Measurements from ENCODE around the gene UMODL1.

Gene UMODL1

GRCh38 chr21:42120903-42121535 lies 49.9 kb downstream of the UMODL1 start:
- Mint-ChIP-seq H3K9me3 (no peaks in the 10 kb centered on the region), H3K4me1 (peaks cover 11% of the 10 kb centered on the region), H3K36me3 (ENCODE audit: insufficient read depth) (no peaks in the 10 kb centered on the region), H3K27me3 (peaks cover 71% of the 10 kb centered on the region), H3K4me3 (no peak overlapping the region), H3K27ac (ENCODE audit: low read depth) (no peak overlapping the region)
- ATAC-seq (replicated peaks; ENCODE audit: extremely low read depth, poor library complexity, severe bottlenecking) (no peak), DNase-seq (ENCODE audit: low spot score in 2 of 2) (no peak)

GRCh38 chr21:42121794-42122193 lies 50.7 kb downstream of the UMODL1 start:
- no peak for DNase-seq (ENCODE audit: low spot score in 2 of 2)
- Mint-ChIP-seq H3K4me1 (peaks cover 11% of the 10 kb centered on the region), H3K9me3 (no peaks in the 10 kb centered on the region), H3K36me3 (ENCODE audit: insufficient read depth) (no peaks in the 10 kb centered on the region), H3K27ac (ENCODE audit: low read depth) (no peak overlapping the region), H3K4me3 (no peak overlapping the region), H3K27me3 (peaks cover 65% of the 10 kb centered on the region)
- ATAC-seq (replicated peaks; ENCODE audit: extremely low read depth, poor library complexity, severe bottlenecking) = no peak

- H3K4me3 Mint-ChIP-seq = no peak overlapping the region
- peaks cover 7% of the 10 kb centered on the region for H3K4me1 Mint-ChIP-seq
- peaks cover 59% of the 10 kb centered on the region for H3K27me3 Mint-ChIP-seq
- no peak overlapping the region for H3K27ac Mint-ChIP-seq (ENCODE audit: low read depth)
- no peak for ATAC-seq (replicated peaks; ENCODE audit: extremely low read depth, poor library complexity, severe bottlenecking)
- no peaks in the 10 kb centered on the region for H3K36me3 Mint-ChIP-seq (ENCODE audit: insufficient read depth)
- DNase-seq (ENCODE audit: low spot score in 2 of 2) = no peak
- no peaks in the 10 kb centered on the region for H3K9me3 Mint-ChIP-seq
These were observed 51.3 kb downstream of the UMODL1 start for GRCh38 chr21:42122398-42122797.

DNA sequence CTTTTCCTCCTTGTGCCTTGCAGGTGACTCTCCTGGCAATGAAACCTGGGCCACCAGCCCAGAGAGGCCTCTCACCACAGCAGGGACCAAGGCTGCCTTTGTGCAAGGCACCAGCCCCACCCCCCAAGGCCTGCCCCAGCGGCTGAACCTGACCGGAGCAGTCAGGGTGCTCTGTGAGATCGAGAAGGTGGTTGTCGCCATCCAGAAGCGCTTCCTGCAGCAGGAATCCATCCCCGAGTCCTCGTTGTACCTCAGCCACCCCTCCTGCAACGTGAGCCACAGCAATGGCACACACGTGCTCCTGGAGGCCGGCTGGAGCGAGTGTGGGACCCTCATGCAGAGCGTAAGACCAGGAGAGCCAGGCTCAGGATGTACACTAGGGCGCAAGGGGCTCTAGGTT lies 51.7 kb downstream of the UMODL1 start:
- Mint-ChIP-seq H3K4me1 (peaks cover 3% of the 10 kb centered on the region), H3K4me3 (no peak overlapping the region), H3K27ac (ENCODE audit: low read depth) (no peak overlapping the region), H3K27me3 (peaks cover 55% of the 10 kb centered on the region), H3K9me3 (no peaks in the 10 kb centered on the region), H3K36me3 (ENCODE audit: insufficient read depth) (no peaks in the 10 kb centered on the region)
- no peak for ATAC-seq (replicated peaks; ENCODE audit: extremely low read depth, poor library complexity, severe bottlenecking)
- DNase-seq (ENCODE audit: low spot score in 2 of 2) = no peak

DNA sequence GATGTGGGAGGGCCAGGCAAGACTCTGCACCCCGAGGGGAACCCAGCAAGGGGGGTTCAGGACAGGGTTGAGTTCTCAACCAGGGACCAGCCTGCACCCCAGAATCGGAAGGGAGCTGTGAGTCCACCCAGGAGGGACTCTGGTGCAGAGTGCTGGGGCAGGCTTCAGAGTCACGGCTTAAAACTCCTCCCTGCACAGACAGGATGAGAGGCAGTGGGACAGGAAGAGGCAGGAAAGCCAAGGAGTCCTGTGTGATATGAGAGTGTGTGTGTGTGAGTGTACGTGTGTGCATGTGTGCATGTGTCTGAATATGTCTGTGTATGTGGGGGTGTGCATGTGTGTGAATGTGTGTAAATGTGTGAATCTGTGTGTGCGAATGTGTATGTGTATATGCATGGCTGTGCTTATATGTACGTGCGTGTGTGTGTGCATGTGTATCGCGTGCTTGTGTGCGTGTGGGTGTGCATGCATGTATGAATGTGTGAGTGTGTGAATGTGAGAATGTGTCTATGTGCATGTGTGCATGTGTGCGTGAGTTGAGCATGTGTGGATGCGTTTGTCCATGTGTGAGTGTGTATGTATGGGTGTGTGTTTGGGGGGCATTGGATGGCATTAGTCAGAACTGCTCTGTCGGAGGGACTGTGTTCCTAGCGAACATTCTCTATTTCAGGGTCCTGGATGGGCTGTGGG lies 52.2 kb downstream of the UMODL1 start:
- no peaks in the 10 kb centered on the region for H3K4me1 Mint-ChIP-seq
- ATAC-seq (replicated peaks; ENCODE audit: extremely low read depth, poor library complexity, severe bottlenecking) (no peak), DNase-seq (ENCODE audit: low spot score in 2 of 2) (no peak)
- peaks cover 50% of the 10 kb centered on the region for H3K27me3 Mint-ChIP-seq
- no peak overlapping the region for H3K27ac Mint-ChIP-seq (ENCODE audit: low read depth)
- no peaks in the 10 kb centered on the region for H3K36me3 Mint-ChIP-seq (ENCODE audit: insufficient read depth)
- H3K9me3 Mint-ChIP-seq = no peaks in the 10 kb centered on the region
- H3K4me3 Mint-ChIP-seq = no peak overlapping the region

DNA sequence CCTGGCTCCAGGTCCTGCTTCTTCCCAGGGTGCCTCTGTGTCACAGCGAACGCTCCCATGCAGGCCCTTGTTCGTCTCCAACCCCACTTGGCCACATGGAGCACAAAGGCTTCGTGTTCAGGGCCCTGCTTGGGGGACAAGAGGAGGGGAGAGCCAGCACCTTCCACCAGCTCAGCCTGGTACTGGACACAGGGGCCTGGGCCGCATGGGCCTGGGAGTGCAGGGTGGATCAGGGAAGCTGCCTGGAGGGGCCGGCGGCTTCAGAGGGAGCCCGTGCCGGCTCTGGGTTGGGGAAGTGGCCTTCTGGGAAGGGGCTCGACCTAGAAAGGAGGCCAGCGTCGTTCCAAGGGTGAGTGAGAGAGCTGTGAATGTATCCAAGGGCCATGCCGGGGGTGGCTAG lies 53.0 kb downstream of the UMODL1 start:
- peaks cover 45% of the 10 kb centered on the region for H3K27me3 Mint-ChIP-seq
- no peak overlapping the region for H3K27ac Mint-ChIP-seq (ENCODE audit: low read depth)
- no peaks in the 10 kb centered on the region for H3K36me3 Mint-ChIP-seq (ENCODE audit: insufficient read depth)
- H3K4me3 Mint-ChIP-seq = no peak overlapping the region
- no peaks in the 10 kb centered on the region for H3K4me1 Mint-ChIP-seq
- H3K9me3 Mint-ChIP-seq = no peaks in the 10 kb centered on the region
- DNase-seq (ENCODE audit: low spot score in 2 of 2) = no peak
- ATAC-seq (replicated peaks; ENCODE audit: extremely low read depth, poor library complexity, severe bottlenecking) = no peak

DNA sequence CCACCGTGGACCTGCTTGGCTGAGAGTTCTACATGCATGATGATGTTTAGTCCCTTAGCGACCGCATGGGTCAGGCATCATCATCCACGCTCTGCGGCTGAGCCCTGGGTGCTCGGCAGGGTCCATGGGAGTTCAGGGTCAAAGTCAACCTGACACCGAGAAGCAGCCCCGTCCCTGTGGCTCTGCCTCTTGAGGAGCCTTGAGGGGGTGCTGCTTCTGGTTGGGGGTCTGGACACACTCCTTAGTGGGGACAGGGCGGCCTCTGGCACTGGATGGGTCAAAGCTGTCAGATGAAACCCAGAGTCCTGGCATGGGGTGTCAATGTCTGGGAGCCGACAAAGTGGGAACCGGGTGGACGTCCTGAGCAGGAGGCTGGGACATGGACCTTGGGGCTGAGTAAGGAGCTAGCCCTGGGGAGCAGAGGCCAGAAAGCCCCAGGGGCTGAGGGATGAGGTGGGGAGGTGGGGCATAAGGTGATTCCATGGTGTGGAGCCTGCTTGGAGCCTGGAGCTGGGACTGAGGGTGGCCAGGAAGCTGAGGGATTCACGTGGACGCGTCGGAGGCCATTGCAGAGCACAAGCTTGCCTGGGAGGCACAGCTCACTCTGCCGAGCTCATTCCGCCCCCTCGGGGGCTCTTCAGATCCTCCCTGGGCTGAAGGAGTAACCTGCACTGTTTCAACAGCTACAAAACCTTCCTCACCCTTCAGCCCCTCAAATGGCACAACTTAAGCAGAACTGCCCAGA lies 53.9 kb downstream of the UMODL1 start:
- Mint-ChIP-seq H3K4me1 (no peaks in the 10 kb centered on the region), H3K9me3 (no peaks in the 10 kb centered on the region), H3K27me3 (peaks cover 36% of the 10 kb centered on the region), H3K4me3 (no peak overlapping the region), H3K36me3 (ENCODE audit: insufficient read depth) (no peaks in the 10 kb centered on the region), H3K27ac (ENCODE audit: low read depth) (no peak overlapping the region)
- ATAC-seq (replicated peaks; ENCODE audit: extremely low read depth, poor library complexity, severe bottlenecking) (no peak), DNase-seq (ENCODE audit: low spot score in 2 of 2) (no peak)

GRCh38 chr21:42125571-42126544 lies 54.7 kb downstream of the UMODL1 start:
- Mint-ChIP-seq H3K27ac (ENCODE audit: low read depth) (no peak overlapping the region), H3K4me1 (no peaks in the 10 kb centered on the region), H3K9me3 (no peaks in the 10 kb centered on the region), H3K27me3 (peaks cover 30% of the 10 kb centered on the region), H3K36me3 (ENCODE audit: insufficient read depth) (no peaks in the 10 kb centered on the region), H3K4me3 (no peak overlapping the region)
- no peak for DNase-seq (ENCODE audit: low spot score in 2 of 2)
- no peak for ATAC-seq (replicated peaks; ENCODE audit: extremely low read depth, poor library complexity, severe bottlenecking)

DNA sequence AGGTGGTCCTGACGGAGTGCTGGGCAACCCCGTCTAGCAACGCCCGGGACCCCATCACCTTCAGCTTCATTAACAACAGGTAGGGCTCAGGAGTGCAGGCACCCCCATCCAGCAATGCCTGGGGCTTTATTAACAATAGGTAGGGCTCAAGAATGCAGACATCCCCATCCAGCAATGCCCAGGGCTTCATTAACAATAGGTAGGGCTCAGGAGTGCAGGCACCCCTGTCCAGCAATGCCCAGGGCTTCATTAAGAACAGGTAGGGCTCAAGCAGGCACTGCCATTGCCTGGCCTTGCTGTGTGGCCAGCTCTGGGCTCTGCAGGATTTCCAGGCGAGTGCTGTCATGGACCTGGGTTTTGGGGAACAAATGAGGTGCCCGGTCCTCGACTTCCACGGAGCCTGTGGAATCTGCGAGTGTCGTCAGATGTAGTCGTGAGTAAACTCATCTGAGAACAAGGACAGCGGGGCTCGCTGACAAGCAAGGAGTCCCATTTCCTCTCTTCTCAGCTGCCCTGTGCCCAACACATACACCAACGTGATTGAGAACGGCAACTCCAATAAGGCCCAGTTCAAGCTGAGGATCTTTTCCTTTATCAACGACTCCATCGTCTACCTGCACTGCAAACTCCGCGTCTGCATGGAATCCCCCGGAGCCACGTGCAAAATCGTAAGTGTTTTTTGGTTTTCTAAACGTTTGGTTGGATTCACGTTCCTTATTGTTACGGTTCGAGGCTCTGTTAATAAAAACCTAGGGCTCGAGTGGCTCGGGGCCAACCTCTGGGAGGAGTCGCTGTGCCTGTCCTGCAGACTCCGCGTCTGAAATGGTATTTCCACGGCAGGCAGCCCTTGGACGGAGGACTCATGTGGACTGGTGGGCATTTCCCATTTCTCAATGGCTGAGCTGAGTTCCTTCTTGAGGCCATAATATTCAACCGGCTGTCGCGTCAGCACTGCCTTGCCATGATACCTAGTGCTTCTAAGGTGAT lies 56.3 kb downstream of the UMODL1 start:
- no peak for DNase-seq (ENCODE audit: low spot score in 2 of 2)
- no peaks in the 10 kb centered on the region for H3K4me1 Mint-ChIP-seq
- no peak overlapping the region for H3K27ac Mint-ChIP-seq (ENCODE audit: low read depth)
- no peaks in the 10 kb centered on the region for H3K9me3 Mint-ChIP-seq
- no peaks in the 10 kb centered on the region for H3K36me3 Mint-ChIP-seq (ENCODE audit: insufficient read depth)
- no peak for ATAC-seq (replicated peaks; ENCODE audit: extremely low read depth, poor library complexity, severe bottlenecking)
- H3K27me3 Mint-ChIP-seq = peaks cover 16% of the 10 kb centered on the region
- no peak overlapping the region for H3K4me3 Mint-ChIP-seq

DNA sequence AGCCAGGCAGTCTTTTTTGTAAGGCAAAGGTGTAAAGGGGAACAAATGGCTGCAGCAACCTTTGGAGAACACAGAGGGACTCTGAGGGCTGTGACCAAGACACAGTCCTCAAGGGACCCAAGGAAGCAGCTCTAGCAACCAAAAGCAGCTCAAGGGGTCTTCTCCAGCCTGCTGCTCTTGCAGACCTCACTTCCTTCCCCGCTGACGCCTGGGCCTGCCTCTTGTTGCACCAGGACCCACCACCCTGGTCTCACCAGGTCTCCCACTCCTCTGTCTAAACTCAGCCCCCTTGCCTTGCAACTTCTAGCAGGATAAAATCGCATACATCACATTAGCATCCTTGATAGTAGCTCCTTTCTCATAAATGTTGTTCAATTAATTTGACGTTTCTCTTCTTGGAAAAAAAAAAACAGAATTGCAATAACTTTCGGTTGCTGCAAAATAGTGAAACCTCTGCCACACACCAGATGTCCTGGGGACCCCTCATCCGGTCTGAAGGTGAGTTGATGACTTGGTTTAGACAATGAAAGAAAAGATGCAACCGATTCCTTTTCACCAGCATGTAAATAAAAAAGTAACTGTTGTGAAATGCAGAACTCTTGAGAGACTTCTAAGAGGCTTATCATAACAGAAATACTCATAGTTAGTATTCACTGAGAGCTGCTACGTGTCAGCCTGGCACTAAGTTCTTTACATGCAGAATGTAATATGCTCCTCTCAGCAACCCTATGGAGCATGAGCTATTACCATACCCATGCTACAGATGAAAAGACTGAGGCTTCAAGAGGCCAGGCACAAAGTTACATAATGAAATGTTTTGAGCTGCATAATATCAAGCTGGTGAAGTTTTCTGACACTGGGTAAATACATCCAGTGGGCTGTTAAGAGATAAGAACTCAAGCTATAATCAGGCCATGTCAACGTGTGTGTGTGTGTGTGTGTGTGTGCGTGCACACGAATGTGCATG lies 58.5 kb downstream of the UMODL1 start:
- Mint-ChIP-seq H3K27me3 (peaks cover 5% of the 10 kb centered on the region), H3K4me1 (no peaks in the 10 kb centered on the region), H3K36me3 (ENCODE audit: insufficient read depth) (no peaks in the 10 kb centered on the region), H3K27ac (ENCODE audit: low read depth) (no peak overlapping the region), H3K9me3 (no peaks in the 10 kb centered on the region), H3K4me3 (no peak overlapping the region)
- no peak for DNase-seq (ENCODE audit: low spot score in 2 of 2)
- no peak for ATAC-seq (replicated peaks; ENCODE audit: extremely low read depth, poor library complexity, severe bottlenecking)

GRCh38 chr21:42130441-42130840 lies 59.3 kb downstream of the UMODL1 start:
- H3K4me1 Mint-ChIP-seq = no peaks in the 10 kb centered on the region
- no peak for ATAC-seq (replicated peaks; ENCODE audit: extremely low read depth, poor library complexity, severe bottlenecking)
- H3K9me3 Mint-ChIP-seq = no peaks in the 10 kb centered on the region
- no peak overlapping the region for H3K4me3 Mint-ChIP-seq
- no peaks in the 10 kb centered on the region for H3K27me3 Mint-ChIP-seq
- DNase-seq (ENCODE audit: low spot score in 2 of 2) = no peak
- H3K27ac Mint-ChIP-seq (ENCODE audit: low read depth) = no peak overlapping the region
- H3K36me3 Mint-ChIP-seq (ENCODE audit: insufficient read depth) = no peaks in the 10 kb centered on the region
